ENCODE data around the gene IQCE.

GRCh38 chr7:2569421-2569820, 10.6 kb downstream of the IQCE start:
- TF ChIP-seq CTCF (conservative IDR thresholded peaks at IDR 0.05 in 1 of 2, IDR thresholded peaks at IDR 0.05 in 1 of 2; ENCODE audit: low read depth in 1 of 2, low read length in 2 of 2) (no peak), EZH2 (IDR thresholded peaks at IDR 0.05; ENCODE audit: low read length, missing control alignments) (no peak)
